Erythroblast (primary cell): Measurements from ENCODE around the gene ACVR1.

ENCODE experiments used
- GATA1 ChIP-seq: IDR thresholded peaks from 2 replicates; pipeline ENCODE4 v1.6.1; 2011; ENCODE audit warnings: low read depth, mild to moderate bottlenecking, control low read depth, low read length, moderate library complexity
- POLR2A ChIP-seq: IDR thresholded peaks from 2 replicates; pipeline ENCODE4 v1.6.1; 2011; ENCODE audit warnings: mild to moderate bottlenecking, low read length

GRCh38 chr2:157746234-157746950 lies 129.7 kb downstream of the ACVR1 start:
- TF ChIP-seq POLR2A, result no peak
- TF ChIP-seq GATA1, result no peak
